GM12878 (cell line): Measurements from ENCODE around the gene RIMS3. TPM values are rescaled to one million over a fixed set of nuclear protein-coding genes. Genes with fewer than 3 reads are reported as not detected.

Source experiments
- ATAC-seq: fragments of 200-7000 bp; cut with Tn5 transposase; 3 replicates; pipeline ENCODE4 v1.9.1; 2020; ENCODE audit warnings: mild to moderate bottlenecking, moderate library complexity
- BruUV-seq: library from RNA; stranded (reverse); fragments of 400-500 nt; replicated peaks from 2 replicates; lab custom pipeline; 2021; lab: Mats Ljungman, UMichigan
- CTCF ChIA-PET: fragments of 300-600 bp; sonication (Branson Sonifier 250); formaldehyde crosslinking; extraction: SDS; loops from one replicate; lab custom pipeline; 2021; ENCODE audit warnings: inconsistent platforms; lab: Yijun Ruan, JAX
- POLR2A ChIA-PET: fragments of 350-600 bp; formaldehyde crosslinking; extraction: SDS; loops from one replicate; lab custom pipeline; 2021; ENCODE audit warnings: inconsistent platforms; lab: Charles Lee
- RAD21 ChIA-PET: fragments of 300-600 bp; sonication (Branson Sonifier 250); formaldehyde crosslinking; loops from one replicate; lab custom pipeline; 2023; ENCODE audit warnings: antibody characterized with exemption; ENCODE audit not compliant: unreplicated experiment; lab: Charles Lee
- SMC1A ChIA-PET: fragments of 300-600 bp; sonication (Branson Sonifier 250); formaldehyde crosslinking; loops from one replicate; lab custom pipeline; 2023; ENCODE audit not compliant: unreplicated experiment, uncharacterized antibody; lab: Charles Lee
- DNase-seq: peaks from one replicate; pipeline ENCODE4 v3.0.0-alpha.2; 2011; ENCODE audit warnings: low read depth, low spot score
- FAIRE-seq: peaks from 3 replicates; lab custom pipeline; 2011; peaks lifted over from hg19 to GRCh38; lab: Jason Lieb, UNC
- H2AFZ ChIP-seq: 2 replicates; pipeline ENCODE4 v1.6.0; 2011; ENCODE audit warnings: low read depth, low read length, control low read depth; ENCODE audit not compliant: control insufficient read depth
- H3K27ac ChIP-seq: 2 replicates; pipeline ENCODE4 v1.5.1; 2011; ENCODE audit warnings: control low read depth; ENCODE audit not compliant: control insufficient read depth, insufficient read depth
- H3K27me3 ChIP-seq, 2 experiments: replicated peaks in 1 of 2; 2 replicates each; pipeline versions ENCODE4 v1.6.0 to v1.6.1; 2011; ENCODE audit warnings: low read length in 1 of 2; ENCODE audit not compliant: control insufficient read depth in 2 of 2, insufficient read depth in 2 of 2
- H3K36me3 ChIP-seq, 2 experiments: 2 replicates each; pipeline ENCODE4 v1.5.1; 2011; ENCODE audit warnings: low read length in 1 of 2; ENCODE audit not compliant: control insufficient read depth in 2 of 2, insufficient read depth in 2 of 2
- H3K4me1 ChIP-seq: 2 replicates; pipeline ENCODE4 v1.6.1; 2011; ENCODE audit warnings: mild to moderate bottlenecking, low read length, moderate library complexity, mixed read lengths; ENCODE audit not compliant: control insufficient read depth, insufficient read depth
- H3K4me2 ChIP-seq: 2 replicates; pipeline ENCODE4 v1.6.0; 2011; ENCODE audit warnings: control low read depth; ENCODE audit not compliant: control insufficient read depth, insufficient read depth
- H3K4me3 ChIP-seq: fragments of 200-600 bp; sonication (generic); 2 replicates; pipeline ENCODE4 v1.5.1; 2016
- H3K79me2 ChIP-seq: 2 replicates; pipeline ENCODE4 v1.6.0; 2011; ENCODE audit warnings: low read length; ENCODE audit not compliant: control insufficient read depth, insufficient read depth
- H3K9ac ChIP-seq: 2 replicates; pipeline ENCODE4 v1.8.0; 2011; ENCODE audit warnings: low read length, control low read depth, mixed read lengths; ENCODE audit not compliant: control insufficient read depth, insufficient read depth
- H3K9me3 ChIP-seq: replicated peaks from 3 replicates; pipeline ENCODE4 v1.5.1; 2011; ENCODE audit warnings: mild to moderate bottlenecking, low read length; ENCODE audit not compliant: control insufficient read depth, insufficient read depth
- H4K20me1 ChIP-seq: 2 replicates; pipeline ENCODE4 v1.6.0; 2011; ENCODE audit not compliant: control insufficient read depth, insufficient read depth
- CHD2 ChIP-seq: IDR thresholded peaks from 2 replicates; pipeline ENCODE4 v1.6.1; 2011; ENCODE audit warnings: low read depth, low read length, improper control_type of control experiment, borderline replicate concordance
- CTCF ChIP-seq, 3 experiments: IDR thresholded peaks in 2 of 3; conservative IDR thresholded peaks in 1 of 3; 2 replicates each; pipeline ENCODE4 v1.5.1; 2011; ENCODE audit warnings: low read depth in 3 of 3, low read length in 3 of 3, mild to moderate bottlenecking in 3 of 3, control low read depth in 2 of 3, moderate library complexity in 2 of 3, inconsistent platforms in 1 of 3, mixed read lengths in 1 of 3; ENCODE audit not compliant: control insufficient read depth in 2 of 3, insufficient read depth in 1 of 3; ENCODE audit errors: extremely low read depth in 1 of 3
- MYB ChIP-seq: fragments of 150-350 bp; IDR thresholded peaks from 2 replicates; pipeline ENCODE4 v1.6.1; 2014; ENCODE audit warnings: mild to moderate bottlenecking, low read depth, low read length, borderline replicate concordance
- NBN ChIP-seq: fragments of 450-650 bp; IDR thresholded peaks from 2 replicates; pipeline ENCODE4 v1.6.1; 2016
- PML ChIP-seq: IDR thresholded peaks from 2 replicates; pipeline ENCODE4 v1.6.1; 2012; ENCODE audit warnings: low read length, inconsistent platforms
- RB1 ChIP-seq: fragments of 450-650 bp; formaldehyde crosslinking; IDR thresholded peaks from 2 replicates; pipeline ENCODE4 v1.6.1; 2017; ENCODE audit warnings: mild to moderate bottlenecking, borderline replicate concordance
- SP1 ChIP-seq: IDR thresholded peaks from one replicate; pipeline ENCODE4 v1.6.1; 2011; ENCODE audit warnings: low read depth, low read length
- TCF7 ChIP-seq: IDR thresholded peaks from 2 replicates; pipeline ENCODE4 v1.6.1; 2014; ENCODE audit warnings: antibody characterized with exemption, borderline replicate concordance
- USF2 ChIP-seq: IDR thresholded peaks from 2 replicates; pipeline ENCODE4 v1.6.1; 2011; ENCODE audit warnings: low read depth, low read length, improper control_type of control experiment, borderline replicate concordance
- ZNF592 ChIP-seq: fragments of 450-650 bp; IDR thresholded peaks from 2 replicates; pipeline ENCODE4 v1.6.1; 2017; ENCODE audit warnings: mild to moderate bottlenecking, moderate library complexity
- WGBS: methylation state at CpG from one replicate; pipeline ENCODE4 v1.1.6; 2016; ENCODE audit warnings: low lambda C conversion rate; ENCODE audit not compliant: insufficient replicate concordance, insufficient coverage; ENCODE audit errors: missing lambda C conversion rate; 5-methylcytosine and 5-hydroxymethylcytosine counted together
- in situ Hi-C: fragments of 300-500 bp; cut with MboI; formaldehyde crosslinking; loops from 9 replicates; pipeline ENCODE4 v1.14.3; 2018; ENCODE audit warnings: mixed read lengths
- intact Hi-C: fragments of 100-400 bp; cut with micrococcal nuclease; formaldehyde crosslinking; loops from one replicate; pipeline ENCODE4 v1.14.2; 2022; ENCODE audit not compliant: unreplicated experiment
- polyA plus RNA-seq, 11 experiments: library from polyadenylated mRNA; depleted of rRNA in 4 of 11; unstranded in 6 of 11; stranded (reverse) in 5 of 11; fragments of >200 nt; fragmentation: Nextera tagmentation in 4 of 11; fragmentation: Illumina TruSeq in 1 of 11; extraction: Ambion mirVana in 4 of 11; extraction: Trizol in 1 of 11; gene quantifications; 1 replicate in 1 of 11; 2 replicates in 10 of 11; pipeline versions ENCODE4 v1.2.1 to v1.2.3, GENCODE V29; 2011 to 2016; ENCODE audit warnings: inconsistent platforms in 2 of 11, missing spikeins in 2 of 11, low read depth in 1 of 11
- total RNA-seq, 4 experiments: library from RNA; depleted of rRNA in 3 of 4; stranded (reverse); fragments of >200 nt in 3 of 4; fragmentation: Illumina TruSeq in 1 of 4; extraction: Trizol in 1 of 4; gene quantifications; 2 replicates each; pipeline versions ENCODE4 v1.2.1 to v1.2.3, GENCODE V29; 2013 to 2021
- TF ChIP-seq, protein P1 (sequence below): fragments of 450-650 bp; formaldehyde crosslinking; IDR thresholded peaks from 2 replicates; pipeline ENCODE4 v1.4.0; 2022; ENCODE audit warnings: mild to moderate bottlenecking, moderate library complexity
- TF ChIP-seq, protein P2 (sequence below): fragments of 450-650 bp; IDR thresholded peaks from 2 replicates; pipeline ENCODE4 v1.6.1; 2017; ENCODE audit warnings: borderline replicate concordance

The RIMS3 gene
- total and polyA plus RNA-seq, 10 of the 15 experiments (the other 5 are each of a cell fraction or from before 2014, with no cell fraction given), result 0.02 to 4.7 (median 0.39) TPM

DNA sequence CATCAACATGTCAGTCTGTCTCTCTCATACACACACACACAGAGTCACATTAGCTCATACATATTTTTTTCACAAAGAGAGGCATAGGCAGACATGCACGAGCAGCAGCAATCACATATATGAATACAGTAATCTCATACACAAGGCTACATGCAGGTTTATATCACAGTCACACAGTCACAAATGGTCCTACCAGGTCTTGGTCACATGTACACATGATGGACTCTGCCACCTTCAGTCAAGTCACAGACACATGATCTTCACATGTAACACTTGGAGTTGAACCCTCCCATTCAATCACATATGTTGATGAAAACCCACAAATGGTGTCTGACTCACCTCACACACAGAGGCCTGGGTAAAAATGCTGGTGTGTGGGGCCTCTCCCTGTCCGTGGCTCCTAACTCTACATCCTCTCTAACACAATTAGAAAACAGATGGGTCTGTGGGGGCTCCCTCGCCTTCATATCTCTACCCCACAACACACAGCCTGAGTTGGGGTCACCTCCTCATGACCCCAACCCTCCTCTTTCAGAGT lies 27.9 kb downstream of the RIMS3 start:
- no TSS peak for BruUV-seq
- no peaks in the 10 kb centered on the region for H3K79me2 ChIP-seq
- H3K4me1 ChIP-seq, result no peaks in the 10 kb centered on the region
- 11% methylated on average over 3 of the region's 3 CpGs for WGBS
- ATAC-seq (no peak), DNase-seq (no peak), FAIRE-seq (no peak)
- H3K4me3 ChIP-seq, result no peak overlapping the region
- ChIA-PET POLR2A (no interaction called here), RAD21 (no interaction called here), CTCF (interaction anchor here (0.8 kb wide), 1 partner anchor 32 kb away, joined by 3 read pairs; no protein-coding TSS in a partner anchor), SMC1A (no interaction called here)
- no peaks in the 10 kb centered on the region for H4K20me1 ChIP-seq
- no peak overlapping the region for H2AFZ ChIP-seq
- H3K27ac ChIP-seq, result no peak overlapping the region
- intact Hi-C loops, result no loop called here
- no peaks in the 10 kb centered on the region for H3K27me3 ChIP-seq
- H3K9ac ChIP-seq, result no peak overlapping the region
- no peak overlapping the region for H3K4me2 ChIP-seq
- H3K9me3 ChIP-seq, result no peaks in the 10 kb centered on the region; the same call in 2 of the 3 replicates
- no peaks in the 10 kb centered on the region for H3K36me3 ChIP-seq
- in situ Hi-C loops, result no loop called here
- TF ChIP-seq SP1, result no peak
- TF ChIP-seq RB1, result no peak
- TF ChIP-seq USF2, result no peak
- TF ChIP-seq CHD2, result no peak
- no peak for TF ChIP-seq CTCF (IDR thresholded peaks at IDR 0.05 in 2 of 3, conservative IDR thresholded peaks at IDR 0.05 in 1 of 3; ENCODE audit: control insufficient read depth in 2 of 3, extremely low read depth in 1 of 3, insufficient read depth in 1 of 3, low read depth in 3 of 3, low read length in 3 of 3)
- no peak for TF ChIP-seq TCF7
- TF ChIP-seq PML, result no peak
- TF ChIP-seq NBN, result no peak
- TF ChIP-seq, protein P1, sequence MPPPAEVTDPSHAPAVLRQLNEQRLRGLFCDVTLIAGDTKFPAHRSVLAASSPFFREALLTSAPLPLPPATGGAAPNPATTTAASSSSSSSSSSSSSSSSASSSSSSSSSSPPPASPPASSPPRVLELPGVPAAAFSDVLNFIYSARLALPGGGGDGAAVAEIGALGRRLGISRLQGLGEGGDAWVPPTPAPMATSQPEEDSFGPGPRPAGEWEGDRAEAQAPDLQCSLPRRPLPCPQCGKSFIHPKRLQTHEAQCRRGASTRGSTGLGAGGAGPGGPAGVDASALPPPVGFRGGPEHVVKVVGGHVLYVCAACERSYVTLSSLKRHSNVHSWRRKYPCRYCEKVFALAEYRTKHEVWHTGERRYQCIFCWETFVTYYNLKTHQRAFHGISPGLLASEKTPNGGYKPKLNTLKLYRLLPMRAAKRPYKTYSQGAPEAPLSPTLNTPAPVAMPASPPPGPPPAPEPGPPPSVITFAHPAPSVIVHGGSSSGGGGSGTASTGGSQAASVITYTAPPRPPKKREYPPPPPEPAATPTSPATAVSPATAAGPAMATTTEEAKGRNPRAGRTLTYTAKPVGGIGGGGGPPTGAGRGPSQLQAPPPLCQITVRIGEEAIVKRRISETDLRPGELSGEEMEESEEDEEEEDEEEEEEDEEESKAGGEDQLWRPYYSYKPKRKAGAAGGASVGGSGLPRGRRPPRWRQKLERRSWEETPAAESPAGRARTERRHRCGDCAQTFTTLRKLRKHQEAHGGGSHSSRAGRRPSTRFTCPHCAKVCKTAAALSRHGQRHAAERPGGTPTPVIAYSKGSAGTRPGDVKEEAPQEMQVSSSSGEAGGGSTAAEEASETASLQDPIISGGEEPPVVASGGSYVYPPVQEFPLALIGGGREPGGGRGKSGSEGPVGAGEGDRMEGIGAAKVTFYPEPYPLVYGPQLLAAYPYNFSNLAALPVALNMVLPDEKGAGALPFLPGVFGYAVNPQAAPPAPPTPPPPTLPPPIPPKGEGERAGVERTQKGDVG (CRISPR knock-in tag), result no peak
- no peak for TF ChIP-seq MYB
- TF ChIP-seq ZNF592, result no peak
- TF ChIP-seq, protein P2, sequence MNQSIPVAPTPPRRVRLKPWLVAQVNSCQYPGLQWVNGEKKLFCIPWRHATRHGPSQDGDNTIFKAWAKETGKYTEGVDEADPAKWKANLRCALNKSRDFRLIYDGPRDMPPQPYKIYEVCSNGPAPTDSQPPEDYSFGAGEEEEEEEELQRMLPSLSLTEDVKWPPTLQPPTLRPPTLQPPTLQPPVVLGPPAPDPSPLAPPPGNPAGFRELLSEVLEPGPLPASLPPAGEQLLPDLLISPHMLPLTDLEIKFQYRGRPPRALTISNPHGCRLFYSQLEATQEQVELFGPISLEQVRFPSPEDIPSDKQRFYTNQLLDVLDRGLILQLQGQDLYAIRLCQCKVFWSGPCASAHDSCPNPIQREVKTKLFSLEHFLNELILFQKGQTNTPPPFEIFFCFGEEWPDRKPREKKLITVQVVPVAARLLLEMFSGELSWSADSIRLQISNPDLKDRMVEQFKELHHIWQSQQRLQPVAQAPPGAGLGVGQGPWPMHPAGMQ, result no peak
